Caki2 (cell line): ENCODE data around the gene TCTN3. TPM values are rescaled to one million over a fixed set of nuclear protein-coding genes. Genes with fewer than 3 reads are reported as not detected.
"Not testable (repeated sequence)": the region's sequence is repeated elsewhere in the genome, so short reads cannot be mapped to it uniquely, and the experiment has no call there.

ENCODE experiments used
- DNase-seq: peaks from one replicate; pipeline ENCODE4 v3.0.0-alpha.2; 2015; ENCODE audit warnings: low read depth
- in situ Hi-C: cut with HindIII; loops from 2 replicates; pipeline ENCODE4 v1.10.0; 2016; ENCODE audit warnings: low sequenced_read_pairs, low pct_unique_long_range_greater_than_20kb, mixed read lengths
- total RNA-seq: library from RNA; depleted of rRNA; stranded (reverse); fragments of >200 nt; shearing (Covaris generic); gene quantifications from 2 replicates; pipeline ENCODE4 v1.2.3, GENCODE V29; 2014; ENCODE audit warnings: low replicate concordance; rRNA removed

Gene TCTN3
- total RNA-seq, 1 experiment from 2014 or later: 44.7 TPM

- in situ Hi-C loops: no loop called here
- DNase-seq: no peak
Measured at GRCh38 chr10:95650232-95650631, 43.5 kb downstream of the TCTN3 start.

- in situ Hi-C loops: no loop called here
- DNase-seq: no peak
Measured at GRCh38 chr10:95648138-95648537, 45.6 kb downstream of the TCTN3 start.

- in situ Hi-C loops: no loop called here
- DNase-seq: no peak
Measured at GRCh38 chr10:95646160-95646559, 47.6 kb downstream of the TCTN3 start.

- in situ Hi-C loops: no loop called here
- DNase-seq: no peak
Measured at GRCh38 chr10:95644901-95645300, 48.8 kb downstream of the TCTN3 start.

GRCh38 chr10:95640891-95641315, 52.8 kb downstream of the TCTN3 start:
- in situ Hi-C loops: no loop called here
- DNase-seq: no peak

GRCh38 chr10:95637911-95638310, 55.8 kb downstream of the TCTN3 start:
- in situ Hi-C loops: no loop called here
- DNase-seq: no peak

- in situ Hi-C loops: no loop called here
- no peak for DNase-seq
Measured at GRCh38 chr10:95637140-95637539, 56.6 kb downstream of the TCTN3 start.

GRCh38 chr10:95635319-95635733, 58.4 kb downstream of the TCTN3 start:
- DNase-seq: no peak

GRCh38 chr10:95628786-95629185, 64.9 kb downstream of the TCTN3 start:
- in situ Hi-C loops: no loop called here
- DNase-seq: peak; percentile 80

More at GRCh38 chr10:95635319-95635733, 58.4 kb downstream of the TCTN3 start:
- in situ Hi-C loops: no loop called here

- in situ Hi-C loops: no loop called here
- no peak for DNase-seq
Measured at GRCh38 chr10:95626500-95626899, 67.2 kb downstream of the TCTN3 start.

- in situ Hi-C loops, DNase-seq: not testable (repeated sequence)
Measured at GRCh38 chr10:95620415-95620814, 73.3 kb downstream of the TCTN3 start.

GRCh38 chr10:95618101-95618500, 75.6 kb downstream of the TCTN3 start:
- in situ Hi-C loops: no loop called here
- no peak for DNase-seq

GRCh38 chr10:95616446-95616845, 77.3 kb downstream of the TCTN3 start:
- no peak for DNase-seq
- in situ Hi-C loops: no loop called here

Other genes starting within 250 kb of the TCTN3 start
- 2.7 and 3.4 TPM in 2 replicates for gene SORBS1, start 132.6 kb downstream of the TCTN3 start, total RNA-seq
- 168 and 184 TPM in 2 replicates for gene ALDH18A1, start 37.2 kb downstream of the TCTN3 start, total RNA-seq
- 0.03 TPM in 1 of 2 replicates, not detected in the other for gene ENTPD1, start 62.2 kb upstream of the TCTN3 start, total RNA-seq
- not detected in 2 replicates for gene CC2D2B, start 214.0 kb upstream of the TCTN3 start, total RNA-seq